HEK293T (cell line): ENCODE measurements around the gene XKR7.
"Not testable (repeated sequence)": the region's sequence is repeated elsewhere in the genome, so short reads cannot be mapped to it uniquely, and the experiment has no call there.

Experiments
- CTCF ChIA-PET: fragments of 350-600 bp; formaldehyde crosslinking; extraction: SDS; loops from one replicate; lab custom pipeline; 2021; ENCODE audit warnings: antibody characterized with exemption, inconsistent platforms; lab: Yijun Ruan, JAX
- POLR2A ChIA-PET: fragments of 350-600 bp; formaldehyde crosslinking; extraction: SDS; loops from one replicate; lab custom pipeline; 2020; ENCODE audit warnings: antibody characterized with exemption, inconsistent platforms; lab: Yijun Ruan, JAX
- DNase-seq: peaks from one replicate; pipeline ENCODE4 v3.0.0; 2012; ENCODE audit warnings: mixed read lengths; ENCODE audit errors: extremely low spot score
- ARNT ChIP-seq: fragments of 450-650 bp; IDR thresholded peaks from 2 replicates; pipeline ENCODE4 v1.6.1; 2017; ENCODE audit warnings: mild to moderate bottlenecking
- BHLHE40 ChIP-seq: fragments of 450-650 bp; IDR thresholded peaks from 2 replicates; pipeline ENCODE4 v1.6.1; 2016; ENCODE audit warnings: mild to moderate bottlenecking, moderate library complexity, borderline replicate concordance
- CTBP1 ChIP-seq: fragments of 450-650 bp; IDR thresholded peaks from 2 replicates; pipeline ENCODE4 v1.6.1; 2016; ENCODE audit warnings: borderline replicate concordance
- ELF4 ChIP-seq: fragments of 450-650 bp; IDR thresholded peaks from 2 replicates; pipeline ENCODE4 v1.6.1; 2017; ENCODE audit warnings: antibody characterized with exemption
- FOXA1 ChIP-seq: fragments of 450-650 bp; IDR thresholded peaks from 2 replicates; pipeline ENCODE4 v1.6.1; 2016; ENCODE audit warnings: mild to moderate bottlenecking
- FOXK2 ChIP-seq: fragments of 450-650 bp; IDR thresholded peaks from 2 replicates; pipeline ENCODE4 v1.6.1; 2016; ENCODE audit warnings: mild to moderate bottlenecking
- FOXM1 ChIP-seq: fragments of 450-650 bp; IDR thresholded peaks from 2 replicates; pipeline ENCODE4 v1.6.1; 2017; ENCODE audit warnings: mild to moderate bottlenecking, borderline replicate concordance
- HDGF ChIP-seq: fragments of 450-650 bp; IDR thresholded peaks from 2 replicates; pipeline ENCODE4 v1.6.1; 2017; ENCODE audit warnings: antibody characterized with exemption, borderline replicate concordance
- L3MBTL2 ChIP-seq: fragments of 450-650 bp; conservative IDR thresholded peaks from 2 replicates; pipeline ENCODE4 v1.6.1; 2016; ENCODE audit warnings: mild to moderate bottlenecking
- LEF1 ChIP-seq: fragments of 450-650 bp; IDR thresholded peaks from 2 replicates; pipeline ENCODE4 v1.6.1; 2017; ENCODE audit warnings: mild to moderate bottlenecking, borderline replicate concordance
- NFRKB ChIP-seq: fragments of 450-650 bp; IDR thresholded peaks from 2 replicates; pipeline ENCODE4 v1.6.1; 2016; ENCODE audit warnings: mild to moderate bottlenecking, moderate library complexity
- PKNOX1 ChIP-seq: fragments of 450-650 bp; IDR thresholded peaks from 2 replicates; pipeline ENCODE4 v1.6.1; 2016
- SP1 ChIP-seq: fragments of 450-650 bp; IDR thresholded peaks from 2 replicates; pipeline ENCODE4 v1.6.1; 2017
- SUZ12 ChIP-seq: fragments of 450-650 bp; IDR thresholded peaks from 2 replicates; pipeline ENCODE4 v1.6.1; 2016; ENCODE audit warnings: mild to moderate bottlenecking
- TARDBP ChIP-seq: fragments of 450-650 bp; IDR thresholded peaks from 2 replicates; pipeline ENCODE4 v1.6.1; 2016
- ZNF384 ChIP-seq: fragments of 450-650 bp; IDR thresholded peaks from 2 replicates; pipeline ENCODE4 v1.6.1; 2016

The XKR7 gene

GRCh38 chr20:31967830-31968249 lies at the start of gene XKR7:
Gene XKR7, plus strand, starts transcription at chr20:31968151. Its CDS starts 25 bp downstream, at chr20:31968176.
- no peak for TF ChIP-seq SP1
- TF ChIP-seq FOXA1: no peak
- TF ChIP-seq HDGF: no peak
- TF ChIP-seq ARNT: no peak
- TF ChIP-seq LEF1: no peak
- TF ChIP-seq TARDBP: no peak
- TF ChIP-seq ZNF384: no peak
- no peak for TF ChIP-seq FOXM1
- TF ChIP-seq ELF4: no peak
- TF ChIP-seq PKNOX1: no peak
- no peak for TF ChIP-seq FOXK2
- no peak for TF ChIP-seq SUZ12
- TF ChIP-seq NFRKB: no peak
- TF ChIP-seq L3MBTL2: no peak
- no peak for TF ChIP-seq CTBP1
- no peak for TF ChIP-seq BHLHE40
- CTCF ChIA-PET: no interaction called here
- POLR2A ChIA-PET: no interaction called here
- no peak for DNase-seq

GRCh38 chr20:31918466-31919105 lies 49.4 kb upstream of the XKR7 start:
- POLR2A ChIA-PET: interaction anchor here (0.8 kb wide), 1 partner anchor 39 kb away, joined by 4 read pairs; no protein-coding TSS in a partner anchor
- TF ChIP-seq NFRKB (no peak), CTBP1 (no peak), L3MBTL2 (no peak), ZNF384 (no peak), FOXA1 (no peak), FOXM1 (no peak), FOXK2 (no peak), ARNT (no peak), ELF4 (no peak)
- DNase-seq: no peak
- CTCF ChIA-PET: interaction anchor here (0.5 kb wide), 1 partner anchor 66 kb away, joined by 4 read pairs; no protein-coding TSS in a partner anchor

- ChIA-PET POLR2A (no interaction called here), CTCF (interaction anchor here (1.0 kb wide), 1 partner anchor 32 kb away, joined by 3 read pairs; the partner anchor contains the start of gene PDRG1)
- DNase-seq: no peak
- TF ChIP-seq CTBP1 (no peak), FOXM1 (no peak), BHLHE40 (no peak), L3MBTL2 (no peak), LEF1 (no peak), FOXA1 (no peak), FOXK2 (no peak), NFRKB (no peak), SUZ12 (no peak), HDGF (no peak), SP1 (no peak), TARDBP (no peak)
Observed at GRCh38 chr20:31919410-31920155, 48.4 kb upstream of the XKR7 start.

GRCh38 chr20:31920275-31920855 lies 47.6 kb upstream of the XKR7 start:
- TF ChIP-seq PKNOX1 (no peak), ZNF384 (no peak), TARDBP (no peak), CTBP1 (no peak), ELF4 (no peak), FOXM1 (no peak), NFRKB (no peak), FOXK2 (no peak), ARNT (no peak)
- no peak for DNase-seq
- POLR2A ChIA-PET: no interaction called here
- CTCF ChIA-PET: interaction anchor here (1.0 kb wide), 1 partner anchor 31 kb away, joined by 3 read pairs; the partner anchor contains the start of gene PDRG1

- CTCF ChIA-PET, DNase-seq, POLR2A ChIA-PET: not testable (repeated sequence)
Observed at GRCh38 chr20:31921480-31921879, 46.5 kb upstream of the XKR7 start.

GRCh38 chr20:31922181-31922580 lies 45.8 kb upstream of the XKR7 start:
- no peak for DNase-seq
- POLR2A ChIA-PET: interaction anchor here (1.7 kb wide), 1 partner anchor 42 kb away, joined by 5 read pairs; no protein-coding TSS in a partner anchor
- CTCF ChIA-PET: no interaction called here
- TF ChIP-seq FOXM1: no peak
- no peak for TF ChIP-seq TARDBP
- TF ChIP-seq LEF1: no peak
- TF ChIP-seq ZNF384: no peak
- no peak for TF ChIP-seq BHLHE40
- no peak for TF ChIP-seq SUZ12
- TF ChIP-seq ARNT: no peak
- TF ChIP-seq L3MBTL2: no peak
- no peak for TF ChIP-seq PKNOX1
- no peak for TF ChIP-seq ELF4
- no peak for TF ChIP-seq SP1
- TF ChIP-seq HDGF: no peak
- TF ChIP-seq CTBP1: no peak
- TF ChIP-seq NFRKB: no peak
